SW 1271 (cell line): ENCODE results near the gene TBC1D20.

Experiments used
- DNase-seq, 2 experiments: peaks; one replicate each; lab custom pipeline; 2025; lab: John Stamatoyannopoulos, UW

Gene TBC1D20

DNA sequence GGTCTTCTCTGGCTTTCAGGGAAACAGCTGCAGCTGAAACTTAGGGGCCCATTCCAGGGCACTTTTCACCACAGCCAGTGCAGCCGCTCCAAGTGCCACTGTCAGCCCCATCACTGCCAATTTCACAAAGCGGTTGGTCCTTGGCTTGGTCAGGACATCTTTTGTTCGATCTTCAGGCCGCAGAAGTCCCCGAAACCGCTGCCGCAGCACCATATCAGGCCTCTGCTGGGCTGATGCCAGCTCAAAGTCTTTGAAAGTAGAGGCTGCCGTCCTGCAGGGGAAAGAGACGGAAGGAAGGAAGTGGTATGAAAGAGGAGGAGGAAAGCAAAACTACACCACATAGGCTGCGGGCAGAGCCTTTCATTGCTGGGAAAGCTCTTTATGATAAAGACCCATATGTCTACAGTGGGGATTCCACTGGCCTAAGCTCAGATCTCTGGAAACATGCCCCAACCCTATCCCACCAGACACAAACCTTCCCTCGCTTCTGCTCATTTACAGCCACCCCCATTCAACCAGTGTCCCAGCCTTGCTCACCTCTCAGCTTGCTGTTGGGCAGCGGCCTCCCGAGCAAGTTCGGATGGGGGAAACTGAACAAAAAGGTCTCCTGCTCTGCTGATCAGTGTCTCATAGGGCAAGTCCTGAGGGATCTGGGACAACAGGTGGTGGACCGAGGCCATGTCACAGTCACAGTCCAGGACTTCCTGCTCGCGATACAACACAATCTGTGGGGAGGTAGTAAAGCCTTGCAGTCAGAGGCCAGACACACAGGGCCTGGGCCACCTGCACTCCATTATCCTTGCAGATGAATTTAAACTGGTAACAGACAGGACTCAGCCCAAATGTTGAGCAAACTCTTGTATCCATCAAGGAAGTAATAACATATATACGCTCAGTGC lies 23.5 kb downstream of the TBC1D20 start:
- DNase-seq: no peak

DNA sequence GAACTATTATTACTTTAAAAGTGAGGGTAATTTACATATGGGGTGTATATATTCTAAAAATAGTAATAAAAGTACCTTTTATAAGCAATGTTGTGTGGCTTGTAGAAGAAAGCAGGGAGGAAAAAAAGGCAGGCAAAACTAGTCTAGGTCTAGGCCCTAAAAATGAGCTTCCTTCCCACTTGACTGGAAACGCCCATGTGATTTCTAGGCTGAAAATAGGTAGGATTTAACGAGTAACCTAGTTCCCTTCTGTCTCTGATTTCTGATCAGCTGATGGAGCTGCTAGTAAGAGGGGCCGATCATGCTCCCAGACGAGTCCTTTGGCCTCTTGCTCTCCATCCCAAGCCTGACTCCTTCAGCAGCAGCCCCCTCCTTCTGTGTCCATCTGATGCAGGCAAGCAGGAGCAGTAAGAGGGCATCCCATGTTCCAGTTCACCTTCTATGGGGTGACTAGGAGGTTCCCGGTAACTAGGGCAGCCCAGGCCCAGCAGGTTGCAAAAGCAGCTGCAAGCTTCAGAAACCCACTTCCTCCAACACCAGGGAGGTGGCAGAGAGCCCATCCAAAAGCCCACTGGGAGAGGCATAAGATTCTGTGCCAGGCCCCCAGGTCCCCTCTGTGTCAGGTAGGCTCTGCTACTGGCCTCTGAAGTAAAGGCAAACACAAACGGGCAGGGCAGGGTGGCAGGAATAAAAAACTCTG lies 24.4 kb downstream of the TBC1D20 start:
- DNase-seq: no peak

DNA sequence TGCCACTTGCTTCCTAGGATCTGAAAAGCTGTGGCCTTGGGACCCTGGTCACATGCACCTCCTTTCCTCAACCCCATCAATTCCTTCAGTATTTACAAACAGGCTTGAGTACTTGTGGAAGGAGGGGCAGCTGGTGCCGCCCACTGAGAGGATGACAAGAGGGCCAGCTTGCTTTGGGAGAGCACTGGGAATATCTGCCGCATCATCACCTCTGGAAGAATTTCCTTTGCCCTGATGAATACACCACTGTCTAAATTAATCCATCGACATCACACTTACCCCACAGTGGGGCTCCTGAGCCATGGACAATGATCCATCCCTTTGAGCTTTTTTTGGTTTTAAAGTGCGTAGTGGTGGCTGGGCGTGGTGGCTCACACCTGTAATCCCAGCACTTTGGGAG lies 25.9 kb downstream of the TBC1D20 start:
- DNase-seq: no peak

DNA sequence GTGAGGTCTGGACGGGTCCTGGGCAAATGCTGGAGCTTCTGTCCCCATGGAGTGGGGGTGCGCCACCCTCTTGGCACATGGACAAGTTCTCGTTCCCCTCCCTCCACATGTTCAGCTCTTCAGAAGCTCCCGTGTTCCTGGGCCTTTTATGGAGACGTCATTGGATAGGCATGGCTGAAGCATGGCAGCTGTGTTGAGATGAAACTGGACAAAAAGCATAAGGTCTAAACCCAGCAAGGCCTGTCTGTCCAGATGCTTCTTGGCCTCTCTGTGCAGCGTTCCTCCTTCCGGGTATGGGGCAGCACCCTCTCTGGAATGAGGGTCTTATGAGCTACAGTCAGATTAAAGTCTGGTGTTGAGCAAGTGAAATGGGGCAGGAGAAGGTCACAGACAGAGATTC lies 26.8 kb downstream of the TBC1D20 start:
- DNase-seq: no peak

DNA sequence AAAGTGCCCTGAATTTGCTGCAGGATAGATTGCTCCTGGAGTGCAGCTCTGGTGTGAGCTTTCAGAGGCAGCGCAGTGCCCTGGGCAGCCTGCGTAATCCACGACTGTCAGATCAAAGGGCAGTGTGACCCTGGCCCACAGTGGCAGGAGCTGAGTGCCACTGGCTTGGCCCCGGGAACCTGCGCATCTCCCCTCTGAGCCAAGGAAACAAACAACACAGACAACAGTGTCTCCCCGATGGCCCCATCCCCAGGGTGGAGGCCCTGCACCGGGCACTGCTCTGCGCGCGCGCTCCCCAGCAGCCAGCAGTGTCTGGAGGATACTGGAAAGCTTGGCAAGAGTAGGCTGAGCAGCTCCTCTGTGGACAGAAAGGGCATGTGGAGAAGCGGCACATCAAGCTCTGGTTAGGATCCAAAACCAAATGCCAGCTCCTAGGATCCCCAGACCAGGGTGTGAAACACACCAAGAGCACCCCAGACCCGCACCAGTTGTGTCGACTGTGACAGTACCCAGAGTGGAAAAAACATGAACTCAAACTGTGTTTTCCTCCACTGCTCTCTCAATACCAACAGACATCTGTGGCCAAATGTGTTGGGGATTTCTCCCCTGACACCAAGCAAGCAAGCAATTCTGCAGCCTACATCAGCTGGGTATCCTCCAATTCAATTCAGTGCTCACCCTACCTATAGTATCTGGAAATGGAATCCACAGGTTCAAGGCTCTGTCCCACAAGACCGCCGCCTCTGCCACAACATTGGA lies 27.5 kb downstream of the TBC1D20 start:
- DNase-seq: no peak

DNA sequence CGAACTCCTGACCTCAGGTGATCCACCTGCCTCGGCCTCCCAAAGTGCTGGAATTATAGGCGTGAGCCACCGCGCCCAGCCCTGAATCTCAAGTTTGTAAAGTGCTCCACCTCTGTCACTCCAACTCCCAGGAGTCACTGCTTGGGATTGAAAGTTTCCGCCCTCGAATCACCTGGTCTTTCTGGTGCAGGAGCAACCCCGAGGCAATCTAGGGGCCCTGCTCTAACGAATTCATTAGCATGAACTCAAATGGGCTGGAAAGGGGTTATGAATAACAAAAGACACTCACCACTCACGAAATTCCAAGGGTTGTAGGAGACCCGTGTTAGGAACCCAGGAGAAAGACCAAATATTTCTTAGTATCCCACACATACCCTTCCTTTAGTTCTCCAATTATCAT lies 28.1 kb downstream of the TBC1D20 start:
- no peak for DNase-seq

DNA sequence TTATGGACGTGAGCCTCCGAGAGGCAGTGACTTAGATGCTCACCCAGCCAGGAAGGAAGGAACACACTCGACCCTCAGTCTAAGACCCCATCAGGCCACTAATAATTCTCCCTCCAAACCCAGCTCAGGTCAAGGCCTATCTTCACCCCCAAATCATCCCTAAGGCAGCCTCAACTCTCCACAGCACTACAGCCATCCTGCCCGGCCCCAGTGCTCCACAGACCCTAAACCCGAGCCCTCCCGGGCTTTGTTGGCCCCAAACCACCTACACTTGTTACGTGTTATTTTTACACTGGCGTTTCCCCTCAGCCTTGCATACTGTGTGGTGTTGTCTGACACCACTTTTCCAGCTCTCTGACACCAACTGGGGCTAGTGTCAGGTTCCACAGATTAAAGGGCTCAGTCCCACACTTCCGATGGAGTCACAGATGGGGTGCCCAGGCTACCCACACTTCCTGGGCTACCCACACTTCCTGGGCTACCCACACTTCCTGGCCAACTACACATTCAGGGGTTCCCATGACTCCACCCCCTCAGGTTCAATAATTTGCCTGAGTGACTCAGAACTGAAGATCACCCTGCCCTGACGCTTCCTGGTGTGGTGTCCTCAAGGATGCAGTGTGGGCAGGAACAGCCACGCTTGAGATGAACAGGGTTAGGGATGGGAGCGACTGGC lies 28.9 kb downstream of the TBC1D20 start:
- no peak for DNase-seq

DNA sequence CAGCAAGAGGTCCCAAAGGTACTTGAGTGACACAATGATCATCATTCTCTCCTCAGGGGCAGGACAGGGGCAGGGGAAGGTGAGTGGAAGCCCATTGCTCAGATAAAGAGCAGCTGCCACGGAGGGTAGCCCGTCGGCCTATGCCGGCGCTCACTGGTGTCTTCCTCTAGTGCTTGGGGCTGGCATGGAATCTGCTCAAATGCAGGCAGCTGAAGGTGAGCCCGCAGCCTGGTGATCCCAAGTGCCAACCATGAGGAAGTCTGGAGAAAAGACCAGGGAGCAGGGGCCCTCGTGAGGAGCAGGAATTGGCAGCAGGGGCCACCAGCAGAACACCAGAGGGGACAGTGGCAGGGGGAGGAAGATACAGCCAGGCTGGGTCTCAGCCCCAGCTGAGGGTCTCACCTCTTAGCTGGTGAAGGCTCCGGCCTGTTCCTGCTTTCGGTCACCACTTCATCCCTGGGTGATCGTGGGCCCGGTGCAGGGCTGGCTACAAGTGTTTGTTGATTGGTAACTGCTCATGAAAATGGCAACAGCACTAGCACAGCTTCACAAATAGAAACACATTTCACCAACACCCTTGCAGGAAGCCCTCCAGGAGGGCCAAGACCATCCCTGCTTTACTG lies 29.5 kb downstream of the TBC1D20 start:
- DNase-seq: no peak

DNA sequence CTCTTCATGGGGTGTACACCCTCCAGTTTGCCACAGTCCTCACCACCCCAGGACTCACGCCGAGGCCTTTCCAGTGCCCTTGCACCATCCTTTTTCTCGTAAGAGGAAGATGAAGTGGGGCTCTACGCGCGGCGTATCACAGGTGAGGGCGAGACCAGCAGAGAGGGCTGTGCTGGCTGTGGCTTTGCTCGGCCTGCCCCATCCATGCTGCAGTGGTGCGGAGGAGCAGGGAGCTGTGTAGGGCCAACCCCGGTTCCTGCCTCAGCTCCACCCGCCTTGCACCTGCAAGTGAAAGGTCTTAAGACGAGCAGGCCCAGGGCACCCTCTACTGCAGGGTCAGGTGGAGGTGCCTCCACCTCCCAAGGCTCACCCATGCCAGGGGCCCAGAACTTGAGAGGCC lies 30.1 kb downstream of the TBC1D20 start:
- no peak for DNase-seq

DNA sequence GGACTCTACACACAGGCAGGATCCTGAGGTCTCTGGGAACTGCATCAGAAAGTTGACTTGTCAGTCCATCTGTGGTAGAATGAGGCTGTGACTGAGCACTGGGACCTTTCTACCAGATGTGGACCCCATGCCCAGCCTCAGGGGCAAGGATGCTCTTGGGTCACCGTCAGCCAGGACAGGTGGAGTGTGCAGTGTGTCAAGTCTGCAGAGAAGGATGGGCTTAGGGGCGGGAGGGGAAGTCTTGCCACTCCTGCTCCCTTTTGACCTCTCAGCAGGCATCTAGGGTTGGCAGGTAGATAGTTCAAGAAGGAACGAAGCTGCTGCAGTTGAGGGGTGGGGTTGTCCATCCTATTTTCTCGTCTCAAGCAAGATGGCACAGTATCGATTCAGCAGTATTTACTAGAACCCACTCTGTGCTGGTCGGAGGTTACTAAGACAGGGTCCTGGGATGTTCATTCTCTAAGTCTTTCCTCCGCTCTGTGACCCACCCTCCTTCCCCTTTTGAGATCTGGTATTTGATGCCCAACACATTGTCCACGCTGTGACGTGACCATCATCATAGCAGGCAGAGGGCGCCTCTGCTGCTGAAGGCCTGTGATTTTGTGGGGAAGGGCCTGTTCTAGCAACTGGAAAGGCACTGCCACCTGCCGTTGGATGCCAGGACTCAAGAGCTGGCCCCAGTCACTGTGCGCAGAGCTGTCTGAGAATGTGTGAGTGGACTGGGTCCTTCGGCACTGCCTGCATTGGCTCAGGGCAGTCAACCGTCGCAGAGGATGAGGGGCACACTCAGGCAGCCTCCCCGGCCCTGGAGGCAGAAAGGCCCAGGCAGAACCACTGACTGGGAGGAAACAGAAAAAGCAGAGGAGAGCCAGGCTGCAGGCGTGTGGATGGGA lies 31.1 kb downstream of the TBC1D20 start:
- DNase-seq: peak; percentile 33 to 59

DNA sequence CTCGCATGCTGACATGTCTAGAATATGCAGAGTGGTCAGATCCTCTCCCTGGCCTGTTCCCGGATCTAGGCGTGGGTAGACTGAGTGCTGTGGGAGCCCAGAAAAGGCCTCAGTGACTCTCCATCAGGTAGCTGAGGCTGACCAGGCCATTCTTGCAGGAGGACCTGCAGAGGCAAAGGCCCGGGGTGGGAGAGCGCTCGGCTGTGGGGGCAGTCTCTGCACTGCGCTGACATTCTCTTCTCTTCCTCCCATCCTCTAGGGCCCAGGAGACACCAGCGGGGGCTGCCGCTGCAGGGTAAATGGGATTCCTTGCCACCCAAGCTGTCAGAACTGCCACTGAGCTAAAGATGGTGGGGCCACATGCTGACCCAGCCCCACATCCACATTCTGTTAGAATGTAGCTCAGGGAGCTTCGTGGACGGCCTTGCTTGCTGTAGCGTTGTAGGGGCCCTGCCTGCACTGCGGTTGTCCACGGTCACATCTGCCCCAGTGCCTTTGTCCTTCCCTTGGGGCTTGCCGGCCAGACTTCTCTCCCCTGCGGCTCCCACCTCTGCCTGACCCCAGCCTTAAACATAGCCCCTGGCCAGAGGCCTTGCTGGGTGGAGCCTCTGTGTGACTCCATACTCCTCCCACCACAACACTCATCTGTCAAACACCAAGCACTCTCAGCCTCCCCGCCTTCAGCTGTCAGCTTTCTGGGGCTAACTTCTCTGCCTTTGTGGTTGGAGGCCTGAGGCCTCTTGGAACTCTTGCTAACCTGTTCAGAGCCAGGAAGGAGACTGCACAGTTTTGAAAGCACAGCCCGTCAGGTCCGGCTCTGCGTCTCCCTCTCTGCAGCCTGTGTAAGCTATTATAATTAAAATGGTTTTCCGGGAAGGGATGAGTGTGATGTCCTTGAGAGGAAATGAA lies 32.0 kb downstream of the TBC1D20 start:
- DNase-seq: no peak

DNA sequence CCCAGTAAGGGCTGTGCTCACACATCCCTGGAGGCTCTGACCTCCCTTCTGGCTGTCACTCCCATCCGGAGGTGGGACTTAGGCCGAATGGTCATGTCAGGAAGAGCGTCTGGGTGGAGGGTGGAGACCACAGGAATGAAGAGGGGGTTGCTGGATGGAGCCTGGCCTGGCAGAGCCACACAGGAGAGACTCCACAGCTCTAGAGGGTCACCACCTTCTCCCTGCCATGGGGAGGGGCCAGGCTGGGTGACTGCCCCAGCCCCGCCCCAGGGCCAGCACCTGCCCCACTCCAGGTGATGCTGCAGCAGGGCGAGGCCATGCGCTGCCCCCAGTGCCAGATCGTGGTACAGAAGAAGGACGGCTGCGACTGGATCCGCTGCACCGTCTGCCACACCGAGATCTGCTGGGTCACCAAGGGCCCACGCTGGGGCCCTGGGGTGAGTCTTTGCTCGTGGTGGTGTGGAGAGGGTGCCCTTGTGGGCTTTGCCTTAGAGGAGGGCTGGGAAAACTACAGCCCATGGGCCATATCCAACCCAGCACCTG lies 33.6 kb downstream of the TBC1D20 start:
- no peak for DNase-seq

DNA sequence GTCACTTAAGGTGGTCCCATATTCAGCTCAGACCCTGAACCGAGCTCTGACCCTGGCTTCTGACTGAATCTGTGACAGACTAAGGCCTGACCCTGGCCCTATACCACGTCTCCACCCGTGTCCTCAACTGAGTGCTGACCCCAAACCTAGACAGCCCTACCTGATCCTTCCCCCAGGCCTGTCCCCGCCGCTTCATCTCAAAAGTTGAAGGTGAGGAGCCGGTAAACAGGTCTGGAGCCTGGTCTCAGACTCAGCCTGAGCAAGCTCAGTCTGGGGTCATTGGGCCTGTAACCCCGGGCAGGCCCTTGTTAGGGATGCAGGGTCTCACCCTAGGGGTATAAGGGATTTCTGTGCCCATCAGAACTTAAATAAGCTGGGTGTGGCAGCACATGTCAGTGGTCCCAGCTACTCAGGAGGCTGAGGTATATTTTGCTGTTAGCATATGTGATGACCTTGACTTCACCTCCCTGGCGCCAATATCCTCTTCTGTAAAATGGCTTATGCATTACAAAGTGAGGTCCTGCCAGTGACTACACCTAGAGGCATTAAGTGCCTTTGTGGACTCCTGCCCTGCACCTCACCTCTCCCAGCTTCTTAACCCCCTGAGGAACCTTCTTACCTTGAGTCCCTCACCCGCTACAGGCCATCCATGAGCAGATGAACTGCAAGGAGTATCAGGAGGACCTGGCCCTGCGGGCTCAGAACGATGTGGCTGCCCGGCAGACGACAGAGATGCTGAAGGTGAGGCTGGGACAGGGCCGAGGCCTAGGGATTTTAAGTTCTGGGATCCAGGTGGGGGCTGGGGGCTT lies 34.3 kb downstream of the TBC1D20 start:
- no peak for DNase-seq

DNA sequence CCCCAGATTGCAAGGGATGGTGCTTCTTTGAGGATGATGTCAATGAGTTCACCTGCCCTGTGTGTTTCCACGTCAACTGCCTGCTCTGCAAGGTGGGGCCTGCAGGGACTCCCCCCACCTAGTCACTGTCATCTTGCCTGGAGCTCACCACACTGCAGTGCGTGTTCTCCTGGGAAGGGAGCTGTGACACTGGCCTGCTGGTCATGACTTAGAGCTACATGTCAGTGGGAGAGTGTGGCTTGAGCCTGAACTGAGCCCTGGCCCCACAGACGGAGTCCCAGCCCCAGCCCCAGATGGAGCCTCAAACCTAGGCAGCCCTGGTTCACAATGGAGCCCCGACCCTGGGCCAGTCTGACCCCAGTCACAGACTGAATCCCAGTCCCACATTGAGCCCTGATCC lies 34.9 kb downstream of the TBC1D20 start:
- DNase-seq: no peak

DNA sequence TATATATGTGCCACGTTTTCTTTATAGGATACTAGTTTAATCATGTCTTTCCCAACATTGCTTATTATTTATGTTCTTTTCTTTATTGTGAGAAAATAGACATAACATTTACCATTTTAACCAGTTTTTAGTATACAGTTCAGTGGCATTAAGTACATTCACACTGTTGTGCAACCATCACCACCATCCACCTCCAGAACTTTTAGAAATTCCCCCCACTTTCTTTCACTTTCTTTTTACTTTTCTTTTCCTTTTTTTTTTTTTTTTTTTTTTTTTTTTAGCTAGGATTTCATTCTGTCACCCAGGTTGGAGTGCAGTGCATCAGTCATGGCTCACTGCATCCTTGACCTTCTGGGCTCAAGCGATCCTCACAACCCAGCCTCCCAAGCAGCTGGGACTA lies 35.8 kb downstream of the TBC1D20 start:
- no peak for DNase-seq

DNA sequence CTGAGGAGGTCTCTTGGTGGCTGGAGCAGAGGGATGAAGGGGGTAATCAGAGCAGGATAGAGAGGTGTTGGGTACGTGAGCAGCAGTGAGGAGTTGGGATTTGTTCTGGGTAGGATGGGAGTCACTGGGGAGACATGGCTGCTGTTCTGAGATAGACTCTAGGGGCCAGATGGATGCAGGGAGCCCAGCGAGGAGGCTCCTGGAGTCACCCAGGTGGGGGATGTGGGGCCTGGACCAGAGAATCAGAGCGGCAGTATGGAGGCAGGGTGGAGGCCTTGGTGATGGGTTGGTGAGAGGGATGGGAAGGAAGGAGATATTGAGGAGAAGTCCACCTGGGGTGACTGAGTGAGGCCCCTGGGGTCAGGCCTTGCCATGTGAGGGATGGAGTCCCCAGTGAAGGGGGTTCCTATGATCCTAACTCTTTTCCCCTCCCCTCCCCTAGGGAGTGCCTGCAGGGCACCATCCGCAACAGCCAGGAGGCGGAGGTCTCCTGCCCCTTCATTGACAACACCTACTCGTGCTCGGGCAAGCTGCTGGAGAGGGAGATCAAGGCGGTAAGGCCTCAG lies 40.6 kb downstream of the TBC1D20 start:
- no peak for DNase-seq

DNA sequence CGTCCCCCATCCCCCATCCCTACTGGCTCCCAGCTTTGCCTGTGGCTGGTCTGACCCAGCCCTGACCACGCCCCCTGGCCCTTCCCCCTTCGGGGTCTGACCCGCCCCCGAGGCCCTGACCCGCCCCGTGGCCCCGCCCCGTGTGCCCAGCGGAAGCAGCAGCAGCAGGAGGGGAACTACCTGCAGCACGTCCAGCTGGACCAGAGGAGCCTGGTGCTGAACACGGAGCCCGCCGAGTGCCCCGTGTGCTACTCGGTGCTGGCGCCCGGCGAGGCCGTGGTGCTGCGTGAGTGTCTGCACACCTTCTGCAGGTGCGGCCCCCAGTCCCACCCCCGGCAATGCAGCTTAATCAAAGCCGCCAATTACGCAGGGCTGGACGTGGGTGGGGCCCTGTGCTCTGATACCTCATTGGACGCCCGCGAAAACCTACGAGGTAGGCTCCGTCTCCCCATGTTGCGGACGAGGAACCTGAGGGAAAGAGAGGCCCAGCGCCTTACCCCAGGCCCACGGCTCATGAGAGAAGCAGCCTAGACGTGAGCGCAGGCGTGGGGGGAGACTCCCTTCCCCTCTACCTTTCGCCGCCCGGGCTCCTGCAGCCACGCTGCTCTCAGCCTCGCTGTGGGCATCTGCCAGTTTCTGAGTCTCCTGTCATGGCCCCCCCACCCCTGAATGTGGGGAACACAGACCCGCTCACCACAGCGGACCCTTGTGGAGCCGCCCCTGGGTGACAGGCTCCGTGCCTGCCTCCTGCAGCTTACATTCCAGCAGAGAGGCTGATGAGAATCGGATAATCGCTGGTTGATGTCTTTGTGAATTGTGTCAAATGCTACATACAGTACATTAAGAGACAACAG lies 41.4 kb downstream of the TBC1D20 start:
- DNase-seq: peak in 1 of 2 experiments; percentile 12
